NCI-H345 (cell line): ENCODE results near the gene KRT6A.
A peak's percentile ranks its signal among the peaks of the same experiment; 100 is the strongest.

Experiments used
- DNase-seq: peaks from one replicate; lab custom pipeline; 2025; lab: John Stamatoyannopoulos, UW

The KRT6A gene

GRCh38 chr12:52524898-52525591 is 32.0 kb upstream of the KRT6A start:
- DNase-seq: no peak

DNA sequence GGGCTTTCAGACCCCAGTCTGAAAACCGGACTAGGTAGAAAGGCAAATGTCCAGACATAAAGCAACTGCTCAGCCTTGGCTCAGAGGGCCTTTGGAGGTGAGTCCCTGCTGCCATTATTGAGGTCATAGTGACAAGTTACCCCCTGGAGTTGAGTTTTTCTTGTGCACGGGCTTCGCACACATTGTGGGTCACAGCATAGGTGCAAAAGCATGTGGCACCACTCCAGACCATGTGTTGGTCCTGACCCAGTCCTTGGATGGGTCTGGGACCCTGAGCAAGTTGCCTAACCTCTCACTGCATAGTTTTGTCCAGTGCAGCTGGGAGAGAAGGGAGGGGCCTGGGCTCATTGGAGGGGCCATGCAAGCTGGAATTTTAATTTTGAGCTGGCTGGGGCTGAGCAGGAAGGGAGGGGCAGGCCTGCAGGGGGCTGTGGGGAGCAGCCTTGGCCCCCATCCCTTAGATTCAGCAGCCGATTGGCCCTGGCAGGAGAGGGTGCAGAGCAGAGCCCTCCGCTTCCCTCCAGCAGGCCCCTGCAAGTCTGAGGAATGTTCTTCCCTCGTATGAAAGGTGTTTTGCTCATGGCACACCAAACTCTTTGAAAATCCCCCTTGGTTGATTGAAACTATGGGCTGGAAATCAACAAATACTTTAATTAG is 31.3 kb upstream of the KRT6A start:
- no peak for DNase-seq

DNA sequence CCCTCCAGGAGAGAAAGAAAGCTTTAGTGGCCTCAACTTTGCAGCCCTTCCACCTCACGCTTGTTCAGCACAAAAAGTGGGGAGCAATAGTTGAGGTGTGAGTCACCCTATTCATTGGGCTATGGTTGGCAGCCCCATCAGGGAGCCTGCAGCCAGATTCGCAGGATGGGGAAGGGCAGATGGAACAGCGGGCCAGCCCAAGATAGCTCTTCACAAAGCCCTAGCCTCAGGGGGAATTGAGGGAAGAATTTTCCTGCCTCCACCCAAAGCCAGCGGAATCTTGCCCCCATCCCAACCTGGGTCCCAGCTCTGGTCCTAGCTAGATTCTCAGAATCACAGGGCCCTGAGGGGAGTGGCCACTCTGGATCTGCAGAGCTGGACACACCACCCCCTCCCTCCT is 30.8 kb upstream of the KRT6A start:
- DNase-seq: no peak

DNA sequence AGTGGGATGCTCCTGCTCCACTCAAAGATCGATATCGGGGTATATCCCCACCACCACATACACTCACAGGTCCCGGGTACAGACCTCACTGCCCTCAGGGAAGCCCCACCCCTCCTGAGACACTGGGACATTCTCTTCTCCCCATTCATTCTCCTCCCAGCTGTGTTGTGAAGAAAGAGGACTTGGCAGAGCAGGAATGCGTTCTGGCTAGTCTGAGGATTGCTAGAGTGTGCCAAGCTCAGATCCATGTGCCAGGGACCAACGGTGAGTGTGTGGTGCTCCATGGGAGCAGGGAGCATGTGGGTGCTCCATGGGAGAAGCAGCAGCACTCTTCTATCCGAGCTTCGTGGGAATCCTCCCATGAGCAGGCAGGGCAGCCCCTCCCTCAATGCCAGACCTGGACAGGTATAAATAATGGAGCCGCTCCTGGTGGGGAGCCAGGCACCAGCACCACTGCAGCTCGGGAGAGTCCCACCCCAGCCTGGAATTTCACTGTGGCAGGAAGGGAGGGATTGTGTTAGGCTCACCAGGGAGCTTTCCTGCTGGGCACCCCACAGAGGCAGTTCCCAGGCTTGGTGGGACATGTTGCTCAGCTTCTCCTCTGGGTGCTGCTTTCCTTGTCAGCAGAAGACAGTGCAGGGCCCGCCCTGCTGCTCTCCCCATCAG is 29.4 kb upstream of the KRT6A start:
- DNase-seq: peak; percentile 58

DNA sequence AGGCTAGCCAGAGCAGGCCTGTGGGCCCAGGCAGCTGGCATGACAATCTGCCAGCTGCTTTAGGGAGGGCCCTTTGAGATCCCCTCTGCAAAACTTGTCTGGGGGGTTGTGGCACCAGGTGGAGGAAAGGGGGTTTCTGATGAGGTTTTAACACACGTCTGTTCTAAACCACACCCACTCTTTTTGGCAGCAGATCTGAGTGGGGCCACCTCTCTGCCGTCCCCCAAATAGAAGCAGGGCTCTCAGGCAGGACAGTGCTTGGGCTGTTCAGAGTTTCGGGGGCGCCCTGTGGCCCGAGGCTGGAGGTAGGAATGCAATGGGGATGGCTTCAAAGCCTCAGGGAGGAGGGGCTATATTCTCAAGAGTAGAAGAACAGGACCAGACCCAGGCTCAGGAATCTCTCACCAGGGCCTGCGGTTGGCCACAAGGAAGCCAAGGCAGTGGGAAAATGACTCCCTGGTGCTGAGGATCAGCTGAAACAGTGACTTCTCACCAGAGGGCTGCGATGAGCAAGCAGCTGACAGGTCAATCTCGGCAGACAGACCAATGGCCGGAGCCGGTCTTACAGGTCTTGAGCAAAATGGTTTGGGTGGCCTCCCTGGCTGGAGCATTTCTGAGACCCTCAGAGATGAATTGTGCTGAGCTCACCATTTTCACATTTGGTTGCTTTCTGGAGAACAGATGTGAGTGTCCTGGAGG is 28.7 kb upstream of the KRT6A start:
- no peak for DNase-seq

- DNase-seq: no peak
These were observed 28.1 kb upstream of the KRT6A start for GRCh38 chr12:52521175-52521567.

DNA sequence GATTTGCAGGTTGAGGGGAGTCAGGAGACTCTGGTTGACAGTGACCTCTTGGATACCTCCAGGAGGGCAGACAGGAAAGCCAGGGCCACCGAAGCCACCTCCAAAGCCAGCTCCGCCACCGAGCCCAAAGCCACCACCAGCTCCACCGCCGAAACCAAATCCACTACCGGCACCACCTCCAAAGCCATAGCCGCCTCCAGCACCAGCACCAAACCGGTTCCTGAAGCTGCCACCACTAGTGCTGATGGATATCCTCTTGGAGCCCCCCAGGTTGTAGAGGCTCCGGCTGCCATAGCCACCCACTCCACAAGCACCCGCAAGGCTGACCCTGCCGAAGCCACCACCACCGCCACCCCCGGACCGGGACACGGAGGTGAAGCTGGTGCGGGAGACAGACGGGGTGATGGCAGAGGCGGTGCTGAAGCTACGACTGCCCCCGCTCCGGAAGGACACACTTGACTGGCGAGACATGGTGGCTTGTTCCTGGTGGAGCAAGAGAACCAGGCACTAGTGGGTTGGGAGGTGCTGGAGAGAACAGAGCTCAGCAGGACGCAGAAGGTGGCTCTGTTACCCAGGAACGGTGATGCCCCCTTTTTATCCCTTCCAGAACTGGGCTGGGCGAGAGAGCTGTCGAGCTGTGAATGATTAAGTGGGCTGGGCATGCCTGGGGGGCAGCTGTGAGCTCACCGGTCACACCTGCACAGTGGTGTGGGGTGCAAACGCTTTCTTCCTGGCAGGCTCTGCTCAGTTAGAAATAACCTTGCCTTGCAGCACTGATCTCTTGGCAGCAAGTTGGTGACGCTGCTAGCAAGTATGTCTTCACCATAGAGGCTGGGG is 27.0 kb upstream of the KRT6A start, which contains the start of gene KRT5:
Gene KRT5, minus strand, starts transcription at position 569 of the 837 bp plus-strand sequence. Its CDS starts 98 bp downstream, at position 471.
- no peak for DNase-seq

DNA sequence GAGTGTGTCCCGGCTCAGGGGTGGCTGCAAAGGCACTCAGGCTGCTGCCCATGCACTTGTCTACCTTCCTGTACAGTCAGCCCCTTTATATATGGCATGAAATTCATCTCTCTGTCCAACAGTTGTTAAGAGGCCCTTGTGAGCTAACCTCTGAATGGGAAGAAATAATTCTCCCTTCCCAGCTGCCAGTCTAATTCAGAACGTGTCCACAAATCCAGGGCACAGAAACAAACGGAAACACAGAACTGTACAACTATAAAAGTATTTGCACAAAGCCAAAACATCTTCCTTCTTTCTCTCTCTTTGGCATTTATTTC is 26.3 kb upstream of the KRT6A start:
- no peak for DNase-seq

- no peak for DNase-seq
These were observed 25.7 kb upstream of the KRT6A start for GRCh38 chr12:52518574-52519386.

GRCh38 chr12:52517888-52518287 is 24.8 kb upstream of the KRT6A start:
- no peak for DNase-seq

DNA sequence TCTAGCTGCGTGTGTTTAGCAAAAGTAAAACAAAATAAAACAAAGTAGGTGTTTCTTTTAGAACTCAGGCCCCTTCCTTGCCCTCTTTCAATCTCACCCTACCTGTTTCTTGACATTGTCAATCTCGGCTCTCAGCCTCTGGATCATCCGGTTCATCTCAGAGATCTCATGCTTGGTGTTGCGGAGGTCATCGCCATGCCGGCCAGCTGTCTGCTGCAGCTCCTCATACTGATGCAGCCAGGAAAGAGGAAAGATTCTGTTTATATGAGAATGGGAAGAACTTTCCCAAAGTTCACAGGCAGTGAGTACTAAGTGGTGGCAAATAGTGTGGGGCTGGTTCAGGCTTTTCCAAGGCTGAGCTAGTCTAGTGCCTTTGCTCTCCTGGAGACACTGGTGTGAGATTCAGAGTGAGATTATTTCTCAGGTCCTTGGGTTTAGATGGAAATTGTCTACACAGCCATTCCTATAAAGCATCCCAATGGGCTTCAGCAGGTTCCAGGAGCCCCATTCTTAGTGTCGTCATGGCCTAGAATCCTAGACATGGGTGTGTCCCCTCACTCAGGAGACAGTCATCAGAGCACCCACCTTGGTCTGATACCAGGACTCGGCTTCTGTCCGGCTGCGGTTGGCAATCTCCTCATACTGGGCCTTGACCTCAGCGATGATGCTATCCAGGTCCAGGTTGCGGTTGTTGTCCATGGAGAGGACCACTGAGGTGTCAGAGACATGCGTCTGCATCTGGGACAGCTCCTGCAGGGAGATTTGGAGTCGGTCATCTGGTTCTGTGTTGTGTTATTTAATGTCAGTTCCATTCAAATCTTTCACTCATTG is 24.2 kb upstream of the KRT6A start:
- no peak for DNase-seq

DNA sequence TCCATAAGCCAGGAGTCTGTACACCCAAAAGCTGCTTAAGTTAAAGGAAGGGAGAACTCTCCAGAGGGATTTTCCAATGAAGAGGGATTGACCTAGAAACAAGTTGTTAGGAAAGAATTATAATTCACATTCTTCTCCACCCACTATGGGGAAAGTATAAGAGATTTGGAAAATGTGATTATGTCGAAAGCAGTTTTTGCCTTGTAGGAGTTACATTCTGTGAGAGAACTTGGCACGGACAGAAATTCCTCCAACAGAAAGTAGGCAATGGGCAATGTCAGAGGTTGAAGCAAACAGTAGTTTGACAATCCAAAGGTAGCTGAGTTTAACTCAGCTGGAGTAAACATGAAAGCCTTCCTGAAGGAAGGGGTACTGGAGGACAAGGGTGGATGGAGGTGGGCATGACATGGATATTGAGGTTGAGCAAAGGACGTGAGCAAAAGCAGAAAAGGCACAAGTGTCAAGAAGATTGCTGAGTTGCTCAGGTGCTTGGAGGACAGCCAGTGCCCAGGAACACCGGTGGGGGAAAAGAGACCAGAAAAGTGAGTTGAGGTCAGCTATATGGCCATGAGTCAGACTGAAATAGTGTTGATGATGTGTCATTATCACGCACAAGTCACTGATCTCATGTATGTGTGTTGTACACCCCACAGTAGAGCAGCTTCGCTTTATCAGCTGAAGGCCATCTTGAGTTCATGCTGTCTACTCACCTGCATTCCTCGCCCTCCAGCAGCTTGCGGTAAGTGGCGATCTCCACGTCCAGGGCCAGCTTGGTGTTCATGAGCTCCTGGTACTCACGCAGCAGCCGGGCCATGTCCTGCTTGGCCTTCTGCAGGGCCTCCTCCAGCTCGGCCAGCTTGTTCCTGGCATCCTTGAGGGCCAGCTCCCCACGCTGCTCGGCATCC is 23.1 kb upstream of the KRT6A start:
- no peak for DNase-seq

GRCh38 chr12:52515319-52515646 is 22.2 kb upstream of the KRT6A start:
- DNase-seq: no peak

DNA sequence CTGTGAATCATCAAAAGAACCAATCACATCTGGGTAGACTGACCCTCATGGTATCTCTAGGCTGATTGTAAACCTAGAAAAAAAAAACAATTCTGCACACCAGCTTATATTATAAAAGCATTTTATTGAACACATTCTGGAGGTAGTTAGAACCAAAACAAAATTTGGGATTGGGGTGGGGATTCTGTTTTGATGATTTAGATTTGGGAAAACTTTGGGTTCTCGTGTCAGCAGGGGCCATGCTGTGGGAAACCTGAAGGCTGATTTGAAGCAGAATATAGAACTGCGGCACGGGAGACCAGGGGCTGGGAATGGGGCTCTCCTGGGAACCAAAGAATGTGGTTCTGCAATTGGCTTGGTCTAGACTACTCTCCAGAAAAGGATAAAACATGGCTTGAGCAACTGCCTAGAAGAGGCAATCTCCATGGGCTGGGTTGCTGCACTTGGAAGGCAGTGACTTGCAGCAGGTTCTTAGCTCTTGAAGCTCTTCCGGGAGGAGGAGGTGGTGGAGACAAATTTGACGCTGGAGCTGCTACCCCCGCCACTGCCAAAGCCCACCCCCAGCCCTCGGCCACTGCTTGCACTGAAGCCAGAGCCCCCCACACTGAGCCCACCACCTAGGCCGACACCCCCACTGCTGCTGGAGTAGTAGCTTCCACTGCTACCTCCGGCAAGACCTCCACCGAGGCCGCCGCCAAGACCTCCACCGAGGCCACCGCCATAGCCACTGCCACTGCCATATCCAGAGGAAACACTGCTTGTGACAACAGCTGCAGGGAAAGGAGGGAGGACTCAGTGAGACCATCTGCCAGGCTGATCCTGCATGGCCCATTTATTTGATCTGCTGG is 21.6 kb upstream of the KRT6A start:
- DNase-seq: no peak

- DNase-seq: no peak
These were observed 20.7 kb upstream of the KRT6A start for GRCh38 chr12:52513736-52514135.

DNA sequence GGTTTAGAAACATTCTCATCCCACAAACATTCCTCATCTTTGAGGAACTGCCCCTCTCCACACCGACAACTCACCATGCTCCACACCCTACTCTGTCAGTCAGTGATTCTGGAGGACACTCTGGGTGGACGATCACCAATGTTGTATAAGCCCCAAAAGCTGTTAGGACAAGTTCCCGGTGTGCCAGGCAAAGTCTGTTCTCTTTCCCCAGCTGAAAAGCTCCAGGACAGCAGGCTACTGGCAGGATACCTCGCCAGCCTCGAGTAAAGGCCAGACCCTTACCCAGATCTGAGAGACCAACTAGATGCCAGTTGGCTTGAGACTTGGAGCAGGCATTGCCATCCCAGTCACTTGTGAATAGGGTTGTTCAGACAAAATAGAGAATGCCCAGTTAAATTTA is 15.2 kb upstream of the KRT6A start:
- DNase-seq: no peak

- peak; percentile 56 for DNase-seq
These were observed 14.0 kb upstream of the KRT6A start for GRCh38 chr12:52506858-52507715.
